Urinary bladder (tissue), 4 donors: ENCODE measurements around the gene RIPPLY3. TPM values are rescaled to one million over a fixed set of nuclear protein-coding genes. Genes with fewer than 3 reads are reported as not detected.

Source experiments
- DNase-seq: peaks from one replicate; pipeline ENCODE4 v3.0.0-alpha.2; 2015; ENCODE audit errors: extremely low spot score
- H3K27ac ChIP-seq: one replicate; pipeline ENCODE4 v1.5.1; 2013; ENCODE audit warnings: low read depth, mild to moderate bottlenecking, moderate library complexity
- H3K36me3 ChIP-seq: one replicate; pipeline ENCODE4 v1.6.1; 2013; ENCODE audit warnings: mild to moderate bottlenecking, moderate library complexity; ENCODE audit not compliant: insufficient read depth
- H3K4me1 ChIP-seq: one replicate; pipeline ENCODE4 v1.6.1; 2013; ENCODE audit warnings: mild to moderate bottlenecking, moderate library complexity; ENCODE audit not compliant: insufficient read depth
- H3K4me3 ChIP-seq: one replicate; pipeline ENCODE4 v1.5.1; 2013; ENCODE audit warnings: low read depth, low read length
- WGBS: extraction: QIAGEN DNeasy Blood & Tissue Kit; methylation state at CpG from one replicate; pipeline ENCODE4 v1.1.7; 2013; 5-methylcytosine and 5-hydroxymethylcytosine counted together
- polyA plus RNA-seq: library from polyadenylated mRNA; stranded (reverse); fragments of 200-250 nt; gene quantifications from one replicate; pipeline ENCODE4 v1.2.3, GENCODE V29; 2013
- small RNA-seq: library from RNA; depleted of rRNA; stranded (forward); fragments of <200 nt; gene quantifications from one replicate; pipeline ENCODE3, GENCODE V24; 2014
- total RNA-seq: library from RNA; depleted of rRNA; stranded (reverse); fragments of >200 nt; gene quantifications from one replicate; pipeline ENCODE4 v1.2.3, GENCODE V29; 2014
- donor health status: healthy with polysubstance abuse.
- donor health status: healthy.

RIPPLY3 gene
- total and polyA plus RNA-seq, 2 donors: 0.48 TPM; not detected in 1

GRCh38 chr21:37065561-37066177 lies 59.2 kb downstream of the RIPPLY3 start:
- DNase-seq: no peak
- Histone ChIP-seq H3K36me3 (peaks cover 3% of the 10 kb centered on the region), H3K4me3 (no peak overlapping the region), H3K4me1 (no peaks in the 10 kb centered on the region), H3K27ac (no peak overlapping the region)
- 88% methylated on average over 9 of the region's 9 CpGs for WGBS

Small RNA genes lying within 50 kb of the gene (small RNA-seq; reads per million reads assigned to genes)
- gene RF00019 (not detected), gene RNU6-696P (not detected)

Other genes with a start within 250 kb of the RIPPLY3 start
- 22.9 TPM for gene HLCS, start 40.0 kb upstream of the RIPPLY3 start, total RNA-seq
- gene HLCS, start 40.0 kb upstream of the RIPPLY3 start, polyA plus RNA-seq: 8.6 TPM
- gene PIGP, start 66.4 kb downstream of the RIPPLY3 start, total RNA-seq: 26.7 TPM
- gene PIGP, start 66.4 kb downstream of the RIPPLY3 start, polyA plus RNA-seq: 31.7 TPM
- gene TTC3, start 66.6 kb downstream of the RIPPLY3 start, total RNA-seq: 670 TPM
- gene TTC3, start 66.6 kb downstream of the RIPPLY3 start, polyA plus RNA-seq: 56.5 TPM